ENCODE data around the gene PDHX.

PDHX gene

GRCh38 chr11:35011389-35011788 lies 95.0 kb downstream of the PDHX start:
- TF ChIP-seq, protein P1, sequence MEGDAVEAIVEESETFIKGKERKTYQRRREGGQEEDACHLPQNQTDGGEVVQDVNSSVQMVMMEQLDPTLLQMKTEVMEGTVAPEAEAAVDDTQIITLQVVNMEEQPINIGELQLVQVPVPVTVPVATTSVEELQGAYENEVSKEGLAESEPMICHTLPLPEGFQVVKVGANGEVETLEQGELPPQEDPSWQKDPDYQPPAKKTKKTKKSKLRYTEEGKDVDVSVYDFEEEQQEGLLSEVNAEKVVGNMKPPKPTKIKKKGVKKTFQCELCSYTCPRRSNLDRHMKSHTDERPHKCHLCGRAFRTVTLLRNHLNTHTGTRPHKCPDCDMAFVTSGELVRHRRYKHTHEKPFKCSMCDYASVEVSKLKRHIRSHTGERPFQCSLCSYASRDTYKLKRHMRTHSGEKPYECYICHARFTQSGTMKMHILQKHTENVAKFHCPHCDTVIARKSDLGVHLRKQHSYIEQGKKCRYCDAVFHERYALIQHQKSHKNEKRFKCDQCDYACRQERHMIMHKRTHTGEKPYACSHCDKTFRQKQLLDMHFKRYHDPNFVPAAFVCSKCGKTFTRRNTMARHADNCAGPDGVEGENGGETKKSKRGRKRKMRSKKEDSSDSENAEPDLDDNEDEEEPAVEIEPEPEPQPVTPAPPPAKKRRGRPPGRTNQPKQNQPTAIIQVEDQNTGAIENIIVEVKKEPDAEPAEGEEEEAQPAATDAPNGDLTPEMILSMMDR (IDR thresholded peaks at IDR 0.05), result no peak

DNA sequence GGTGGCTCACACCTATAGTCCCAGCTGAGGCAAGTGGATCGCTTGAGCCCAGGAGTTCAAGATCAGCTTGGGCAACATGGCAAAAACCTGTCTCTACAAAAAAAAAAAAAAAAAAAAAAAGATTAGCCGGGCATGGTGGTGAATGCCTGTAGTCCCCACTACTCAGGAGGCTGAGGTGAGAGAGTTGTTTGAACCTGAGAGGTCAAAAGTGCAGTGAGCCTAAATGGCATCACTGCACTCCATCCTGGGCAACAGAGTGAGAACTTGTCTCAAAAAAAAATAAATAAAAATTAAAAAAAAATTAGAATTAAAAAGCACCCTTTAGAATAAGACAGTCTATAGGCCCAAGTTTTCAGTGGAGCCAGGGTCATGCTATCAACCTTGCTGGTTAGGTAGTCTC lies 95.5 kb downstream of the PDHX start:
- TF ChIP-seq, protein P1 (IDR thresholded peaks at IDR 0.05), result no peak

DNA sequence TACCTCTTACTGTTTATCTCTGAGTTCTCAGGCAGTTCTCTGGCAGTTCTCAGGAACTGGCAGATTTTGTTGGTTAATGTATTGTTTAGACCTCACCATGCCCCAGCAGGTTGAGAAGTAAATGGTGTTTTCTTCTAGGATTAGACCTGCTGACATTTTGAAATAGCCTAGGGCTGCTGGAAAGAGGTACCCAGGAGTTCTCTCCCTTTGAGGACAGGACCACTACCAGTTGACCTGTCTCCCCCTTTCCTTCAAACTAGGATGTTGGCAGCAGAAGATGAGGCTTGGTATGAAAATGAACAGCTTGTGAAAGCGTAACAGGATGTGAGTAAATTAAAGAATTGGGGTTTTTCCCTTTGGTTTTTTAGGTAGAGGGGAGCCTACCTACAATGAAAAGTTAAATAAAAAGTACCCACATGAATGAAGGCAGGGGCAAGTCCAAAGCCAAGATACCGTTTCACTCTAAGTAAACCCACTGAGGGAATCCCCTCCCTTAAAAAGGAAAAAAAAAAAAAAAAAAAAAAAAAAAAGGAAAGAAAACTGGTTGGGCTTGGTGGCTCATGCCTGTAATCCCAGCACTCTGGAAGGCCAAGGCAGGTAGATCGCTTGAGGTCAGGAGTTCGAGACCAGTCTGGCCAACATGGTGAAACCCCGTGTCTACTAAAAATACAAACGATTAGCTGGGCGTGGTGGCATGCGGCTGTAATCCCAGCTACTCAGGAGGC lies 96.2 kb downstream of the PDHX start:
- TF ChIP-seq, protein P1 (IDR thresholded peaks at IDR 0.05), result no peak

DNA sequence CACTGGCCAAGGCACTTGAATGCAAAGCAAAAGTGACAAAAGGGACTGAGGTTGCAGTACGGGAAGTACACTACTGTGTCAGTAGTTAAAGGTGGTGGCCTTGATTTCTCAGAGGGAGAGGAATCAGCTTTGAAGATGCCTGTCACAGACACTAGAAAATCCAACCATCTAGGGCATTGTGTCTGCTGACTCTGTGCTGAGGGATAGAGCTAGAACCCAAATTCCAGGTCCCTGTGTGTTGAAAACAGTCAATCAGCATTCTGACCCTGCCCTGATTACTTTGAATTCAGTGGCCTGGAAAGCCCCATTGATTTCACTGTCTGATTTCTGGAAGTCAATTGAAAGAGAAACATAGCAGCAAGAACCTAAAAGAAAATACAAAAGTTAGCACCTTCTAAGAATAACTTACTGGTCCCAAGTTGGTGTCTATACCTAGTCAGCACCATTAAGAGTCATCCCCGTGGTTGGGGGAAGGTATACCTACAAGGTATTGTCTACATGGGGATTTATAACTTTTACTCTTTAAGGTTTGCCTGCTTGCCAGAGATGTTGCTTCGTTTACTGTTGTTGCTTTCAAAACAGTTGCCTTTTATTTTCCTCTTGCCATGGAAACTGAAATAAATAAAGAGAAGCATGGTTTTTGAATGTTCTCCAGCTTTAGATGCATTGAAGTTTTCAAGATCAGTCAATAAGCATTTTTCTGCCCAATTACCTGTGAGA lies 97.3 kb downstream of the PDHX start:
- TF ChIP-seq, protein P1 (IDR thresholded peaks at IDR 0.05), result no peak

DNA sequence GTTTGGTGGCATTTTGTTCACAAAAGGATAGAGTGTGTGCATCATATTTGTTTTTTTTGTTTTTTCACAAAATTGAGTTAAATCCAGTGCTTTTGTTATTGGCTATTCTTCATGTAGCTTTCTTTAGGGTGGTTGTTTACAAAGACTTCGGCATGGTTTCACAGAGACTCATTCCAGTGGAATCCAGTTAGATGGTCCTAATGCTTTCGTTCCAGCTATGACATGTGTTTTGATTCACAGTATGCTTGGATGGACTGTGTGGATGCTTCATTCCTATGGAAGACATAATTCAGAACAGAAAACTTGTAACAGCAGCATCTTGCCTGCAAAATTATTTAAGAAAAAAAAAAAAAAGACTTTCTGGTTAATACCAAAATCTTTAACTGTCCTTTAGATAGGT lies 97.9 kb downstream of the PDHX start:
- TF ChIP-seq, protein P1 (IDR thresholded peaks at IDR 0.05), result no peak

- TF ChIP-seq, protein P1 (IDR thresholded peaks at IDR 0.05), result no peak
These were observed 99.4 kb downstream of the PDHX start for GRCh38 chr11:35015621-35016387.

GRCh38 chr11:35016916-35017315 lies 100.5 kb downstream of the PDHX start:
- TF ChIP-seq, protein P1 (IDR thresholded peaks at IDR 0.05), result no peak

Data from LNCAP (cell line).